Lower leg skin (tissue), 3 donors: ENCODE measurements around the gene PCDHB12.

Source experiments
- CTCF ChIP-seq, 3 donors: fragments of 450-650 bp; IDR thresholded peaks; one replicate each; pipeline ENCODE4 v1.5.1; 2016; ENCODE audit warnings: antibody characterized with exemption in 3 of 3, mild to moderate bottlenecking in 3 of 3, moderate library complexity in 2 of 3
- POLR2A ChIP-seq, 2 donors: fragments of 450-650 bp; IDR thresholded peaks; one replicate each; pipeline ENCODE4 v1.6.1; 2016 to 2017; ENCODE audit warnings: antibody characterized with exemption in 2 of 2, mild to moderate bottlenecking in 1 of 2, moderate library complexity in 1 of 2

DNA sequence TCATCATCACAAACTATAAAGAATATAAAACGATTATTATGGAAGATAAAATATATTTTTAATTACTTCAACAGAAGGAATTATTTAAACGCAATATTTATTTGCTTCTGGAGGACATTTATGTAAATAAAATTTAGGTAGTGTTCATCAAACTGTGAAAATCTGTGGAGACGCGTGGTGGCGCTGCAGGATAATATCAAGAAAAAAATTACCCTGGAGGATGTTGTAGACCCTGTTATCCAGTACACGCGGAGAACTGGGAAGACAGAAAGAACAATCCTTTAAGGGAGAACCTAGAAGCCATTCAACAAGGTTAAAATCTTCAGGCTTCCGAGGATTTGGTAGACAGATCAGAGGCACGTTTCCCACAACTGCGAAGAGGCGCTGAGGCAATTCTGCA lies at the start of gene PCDHB12:
- no peak for TF ChIP-seq CTCF (IDR thresholded peaks at IDR 0.05)
- TF ChIP-seq POLR2A (IDR thresholded peaks at IDR 0.05): no peak
